GM19463 (cell line): ENCODE data around the gene TENT5A.
A peak's percentile ranks its signal among the peaks of the same experiment; 100 is the strongest.
"Not testable (repeated sequence)": the region's sequence is repeated elsewhere in the genome, so short reads cannot be mapped to it uniquely, and the experiment has no call there.

Experiments used
- ATAC-seq: cut with Tn5 transposase; IDR thresholded peaks from one replicate; pipeline ENCODE4 v1.9.1; 2021; ENCODE audit warnings: mild to moderate bottlenecking, moderate library complexity; ENCODE audit not compliant: unreplicated experiment

The TENT5A gene

DNA sequence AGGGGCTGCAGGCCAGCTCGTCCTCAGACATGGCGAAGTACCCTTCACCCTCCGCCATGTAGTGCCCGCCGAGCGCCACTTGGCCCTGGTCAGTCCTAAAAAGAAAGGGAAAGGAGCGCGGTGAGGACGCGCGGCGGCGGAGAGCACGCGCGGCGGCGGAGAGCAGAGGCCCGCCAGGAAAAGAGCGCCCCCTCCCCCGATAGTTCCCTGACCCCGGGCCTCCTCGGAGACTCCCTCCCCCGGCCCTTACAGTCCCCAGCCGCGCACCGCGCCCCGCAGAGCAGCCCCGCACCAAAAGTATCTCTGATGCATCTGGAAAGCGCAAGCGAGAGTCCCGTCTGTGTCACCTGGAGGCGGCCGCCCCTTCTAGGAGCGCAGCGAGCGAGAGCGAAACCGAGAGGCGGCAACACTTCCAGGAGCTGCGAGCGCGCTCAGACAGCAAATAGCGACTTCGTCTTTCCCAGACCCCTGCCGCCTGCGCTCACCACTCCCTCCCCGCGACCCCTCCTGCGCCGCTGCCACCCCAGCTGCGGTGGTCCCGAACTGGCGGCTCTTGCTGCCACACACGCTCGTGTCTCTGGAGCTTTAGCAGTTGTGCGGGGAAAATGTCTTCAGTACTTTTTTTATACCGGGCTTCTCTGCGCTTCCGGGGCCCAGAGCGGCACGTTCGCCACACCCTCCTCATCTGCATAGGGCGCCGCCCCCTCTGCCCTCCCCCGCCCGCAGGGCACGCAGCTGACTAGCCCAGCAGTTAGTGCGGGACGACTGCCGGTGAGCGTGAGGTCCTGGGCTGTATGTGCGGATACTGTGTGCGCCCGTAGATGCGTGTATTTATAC, at the start of gene TENT5A:
Gene TENT5A (minus strand): TSS at position 598 of the 837 bp plus-strand sequence. CDS start 540 bp downstream, at position 58.
- peak; percentile 60 for ATAC-seq

DNA sequence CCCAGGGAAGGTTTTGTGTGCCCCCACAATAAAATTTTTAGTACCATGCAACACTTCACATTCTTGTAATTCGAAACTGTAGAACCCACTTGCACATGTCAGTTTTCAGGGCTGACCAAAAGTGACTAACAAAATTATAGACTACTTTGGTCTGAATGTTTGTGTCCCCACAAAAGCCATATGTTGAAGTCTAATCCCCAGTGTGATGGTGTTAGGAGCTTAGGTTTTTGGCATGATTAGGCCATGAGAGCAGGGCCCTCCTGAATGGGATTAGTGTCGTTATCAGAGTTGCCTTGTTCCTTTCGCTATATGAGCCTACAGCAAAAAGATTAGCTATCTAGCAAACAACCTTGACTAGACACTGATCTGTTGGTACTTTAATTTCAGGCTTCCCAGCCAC, 49.0 kb upstream of the TENT5A start:
- ATAC-seq: no peak

DNA sequence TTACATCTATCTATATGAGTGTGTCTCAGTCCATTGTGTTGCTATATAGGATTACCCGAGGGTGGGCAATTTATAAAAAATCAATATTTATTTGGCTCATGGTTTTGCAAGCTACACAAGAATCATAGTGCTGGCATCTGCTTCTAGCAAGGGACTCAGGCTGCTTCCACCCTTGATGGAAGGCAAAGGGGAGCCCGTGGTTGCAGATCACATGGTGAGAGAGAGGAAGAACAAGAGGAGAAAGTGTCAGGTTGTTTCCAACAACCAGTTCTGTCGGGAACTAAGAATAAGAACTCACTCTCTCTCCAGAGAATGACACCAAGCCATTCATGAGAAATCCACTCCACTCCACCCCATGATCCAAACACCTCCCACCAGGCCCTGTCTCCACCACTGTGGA, 48.2 kb upstream of the TENT5A start:
- no peak for ATAC-seq

DNA sequence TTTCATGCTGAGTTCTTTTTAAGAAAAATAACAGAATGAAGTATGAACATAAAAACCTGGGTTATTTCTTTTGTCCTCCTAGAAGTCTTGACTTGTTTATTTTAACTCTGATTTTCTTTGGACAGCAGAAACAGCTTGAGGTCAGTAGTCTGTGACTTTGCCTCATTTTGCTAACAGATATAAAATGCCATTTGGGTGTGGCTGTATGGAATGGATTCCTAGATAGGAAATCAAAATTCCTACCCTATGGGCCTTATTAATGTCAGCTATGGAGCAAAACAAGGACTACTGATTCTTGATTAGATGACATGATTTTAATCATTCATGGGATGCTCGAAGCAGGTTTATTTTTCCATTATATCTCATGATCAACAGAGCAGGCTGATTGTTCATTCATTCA, 46.8 kb upstream of the TENT5A start:
- no peak for ATAC-seq

DNA sequence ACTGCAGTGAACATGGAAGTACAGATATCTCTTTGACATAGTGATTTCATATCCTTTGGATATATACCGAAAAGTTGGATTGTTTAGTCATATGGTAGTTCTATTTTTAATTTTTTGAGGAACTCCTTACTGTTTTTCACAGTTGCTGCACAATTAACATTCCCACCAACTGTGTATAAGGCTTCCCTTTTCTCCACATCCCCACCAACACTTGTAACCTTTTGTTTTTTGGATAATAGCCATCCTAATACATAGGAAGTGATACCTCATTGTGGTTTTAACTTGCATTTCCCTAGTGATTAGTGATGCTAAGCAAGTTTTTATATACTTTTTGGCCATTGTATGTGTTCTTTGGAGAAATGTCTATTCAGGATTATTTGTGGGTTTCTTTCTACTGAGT, 45.1 kb upstream of the TENT5A start:
- no peak for ATAC-seq

DNA sequence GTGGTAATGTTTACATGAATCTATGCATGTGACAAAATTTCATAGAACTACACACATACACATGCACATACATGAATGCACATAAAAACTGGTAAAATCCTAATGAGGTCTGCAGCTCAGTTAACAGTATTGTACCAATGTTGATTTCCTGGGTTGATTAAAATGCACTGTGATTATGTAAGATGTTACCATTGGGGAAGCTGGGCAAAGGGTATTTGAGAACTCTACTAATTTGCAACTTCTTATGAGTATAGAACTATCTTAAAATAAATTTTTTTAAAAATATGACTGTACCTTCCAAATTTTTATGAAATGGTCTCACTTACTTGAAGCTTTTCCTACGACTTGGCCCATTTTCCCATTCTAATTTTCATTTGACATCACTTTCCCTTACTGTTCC, 43.4 kb upstream of the TENT5A start:
- no peak for ATAC-seq

DNA sequence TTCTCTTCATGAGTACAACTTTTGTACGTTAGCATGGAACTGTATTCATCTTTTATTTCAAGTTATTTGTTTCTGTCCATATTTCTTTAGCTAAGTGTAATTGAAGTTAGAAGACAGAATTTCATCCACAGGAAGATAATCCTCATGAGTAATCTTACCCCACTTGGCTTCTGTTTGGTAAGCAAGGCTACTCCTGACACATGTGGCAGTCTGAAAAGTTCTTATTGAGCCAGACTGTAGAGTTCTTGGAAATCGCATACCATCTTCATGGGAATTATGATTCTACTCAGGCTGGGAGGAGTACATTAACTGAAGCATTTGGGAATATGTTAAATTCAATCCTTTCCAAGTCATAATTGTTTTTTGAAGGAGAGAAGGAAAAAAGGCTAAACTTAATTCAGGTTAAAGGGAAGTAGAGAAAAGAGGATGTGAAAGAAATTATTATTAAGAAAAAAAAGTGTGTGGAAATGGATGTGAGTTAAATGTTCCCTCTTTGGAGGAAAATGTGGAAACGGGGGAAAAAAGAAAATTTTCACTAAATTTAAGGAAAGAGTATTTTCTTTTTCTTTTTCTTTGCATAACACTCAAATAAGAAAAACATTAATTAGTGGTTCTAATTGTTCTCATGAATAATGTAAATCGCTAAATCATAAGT, 41.5 kb upstream of the TENT5A start:
- ATAC-seq: no peak

DNA sequence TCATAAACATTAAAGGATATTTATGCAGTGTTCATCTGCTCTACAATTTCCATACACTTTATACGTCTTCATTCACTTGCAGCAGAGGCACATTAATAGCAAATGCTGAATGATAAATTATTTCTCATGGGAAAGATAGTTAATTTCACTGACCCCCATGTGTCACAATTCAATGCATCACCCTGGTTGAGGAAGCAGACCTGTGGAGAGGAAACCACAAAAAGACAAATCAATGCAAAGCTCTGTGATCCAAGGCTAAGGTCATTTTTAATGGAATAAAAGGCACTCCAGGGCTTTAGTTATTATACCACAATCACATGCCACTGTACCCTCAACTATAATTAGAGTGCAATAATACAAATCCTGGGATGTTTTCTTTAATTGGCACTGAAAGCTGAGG, 40.3 kb upstream of the TENT5A start:
- ATAC-seq: no peak

DNA sequence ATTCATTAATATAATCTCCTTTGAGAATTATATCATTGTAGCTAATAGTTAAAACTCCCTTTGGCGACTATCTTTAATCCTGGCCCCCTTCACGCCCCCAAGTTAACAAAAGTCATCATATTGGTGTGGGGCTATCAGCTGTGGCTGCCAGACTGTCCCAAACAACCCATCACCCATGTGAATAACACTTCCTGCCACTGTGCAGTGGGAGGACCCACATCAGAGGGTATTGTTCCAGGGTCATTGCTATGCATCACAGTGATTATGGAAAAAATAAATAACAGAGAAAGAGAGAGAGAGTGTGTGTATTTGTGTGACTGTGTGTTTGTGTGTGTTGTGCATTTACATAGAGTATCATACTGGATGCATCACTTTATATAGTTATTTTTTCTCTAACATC, 39.3 kb upstream of the TENT5A start:
- ATAC-seq: no peak

DNA sequence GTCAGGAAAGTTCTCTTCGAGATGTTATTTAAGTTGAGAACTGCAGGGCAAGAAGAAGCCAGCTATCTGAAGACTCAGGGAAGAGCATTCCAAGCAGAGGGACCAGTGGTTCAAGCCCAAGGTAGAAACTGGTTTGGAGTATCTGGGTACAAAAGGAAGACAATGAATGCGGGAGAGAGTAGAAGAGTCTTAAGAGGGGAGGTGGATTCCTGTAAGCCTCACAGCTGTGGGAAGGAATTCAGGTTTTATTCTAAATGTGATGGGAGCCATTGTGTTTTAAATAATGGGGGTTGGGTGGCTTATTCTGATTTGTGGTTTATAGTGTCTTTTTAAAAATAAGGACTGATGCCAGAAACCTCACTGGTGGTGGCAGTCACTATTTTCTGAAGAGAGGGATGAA, 37.6 kb upstream of the TENT5A start:
- ATAC-seq: no peak

DNA sequence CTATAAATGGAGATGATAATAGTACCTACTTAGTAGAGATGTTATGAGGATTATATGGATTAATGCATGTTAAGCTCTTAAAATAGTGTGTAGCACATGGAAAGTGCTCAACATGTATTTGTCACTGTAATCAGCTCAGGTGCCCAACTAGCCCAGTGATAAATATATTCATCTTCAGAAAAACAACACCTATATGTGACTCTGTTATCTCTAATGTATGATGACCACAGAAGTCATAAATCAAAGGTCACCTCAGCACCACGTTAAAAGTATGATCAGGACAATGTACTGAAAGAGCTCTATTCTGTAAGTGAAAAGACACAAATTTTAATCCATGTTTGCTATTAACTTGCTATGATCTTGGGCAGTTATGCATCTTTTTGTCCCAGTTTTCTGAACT, 36.8 kb upstream of the TENT5A start:
- ATAC-seq: no peak

DNA sequence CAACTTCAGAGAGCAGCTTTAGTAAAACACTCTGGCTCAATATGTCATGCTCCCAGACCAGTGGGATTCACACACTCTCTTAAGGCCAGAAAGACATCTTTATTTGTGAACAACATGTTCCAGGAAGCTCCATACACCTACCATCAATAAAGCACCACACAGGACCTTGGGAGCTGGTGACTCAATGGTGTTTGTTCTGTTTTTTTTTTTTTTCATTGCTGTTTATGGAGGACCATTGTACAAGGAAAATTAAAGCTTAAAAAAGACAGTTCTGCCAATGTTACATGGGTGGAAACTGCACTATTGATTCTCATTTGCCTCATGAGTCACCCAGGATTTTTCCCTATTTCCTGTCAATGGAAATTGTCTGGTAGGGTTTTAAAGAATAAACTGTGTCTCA, 36.3 kb upstream of the TENT5A start:
- ATAC-seq: no peak

DNA sequence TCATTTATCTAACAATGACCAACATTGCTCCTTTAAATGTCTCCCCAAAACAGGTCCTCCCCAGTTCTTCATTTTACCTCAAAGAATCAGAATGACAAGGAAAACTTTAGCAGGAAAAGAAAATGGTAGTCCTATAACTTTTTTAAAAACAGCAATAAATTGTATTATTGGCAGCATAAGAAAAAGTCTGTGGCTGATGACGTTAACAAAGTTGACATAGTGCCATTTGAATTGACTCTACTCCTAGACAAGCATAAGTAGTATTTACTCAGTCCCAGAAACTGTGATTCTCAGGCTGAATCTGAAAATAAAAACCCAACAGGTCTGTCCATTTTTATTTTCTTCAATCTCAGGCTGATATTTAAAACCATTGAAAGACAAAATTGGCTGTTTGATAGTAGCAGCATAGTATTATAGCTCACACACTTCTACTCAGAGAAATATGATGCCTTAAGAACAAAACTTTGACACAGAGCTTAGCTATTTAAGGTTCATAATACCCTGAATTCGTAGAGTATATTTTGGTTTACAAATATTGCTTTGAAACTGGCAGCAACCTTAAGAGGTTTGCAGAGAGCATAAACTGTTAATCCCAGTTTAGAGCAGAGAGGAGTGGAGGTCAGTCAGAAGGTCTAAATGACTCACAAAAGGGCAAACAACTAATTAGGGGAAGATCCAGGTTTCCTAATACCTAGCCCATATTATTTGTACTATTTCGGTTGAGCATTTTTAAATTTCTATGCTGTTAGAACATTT, 35.0 kb upstream of the TENT5A start:
- no peak for ATAC-seq

DNA sequence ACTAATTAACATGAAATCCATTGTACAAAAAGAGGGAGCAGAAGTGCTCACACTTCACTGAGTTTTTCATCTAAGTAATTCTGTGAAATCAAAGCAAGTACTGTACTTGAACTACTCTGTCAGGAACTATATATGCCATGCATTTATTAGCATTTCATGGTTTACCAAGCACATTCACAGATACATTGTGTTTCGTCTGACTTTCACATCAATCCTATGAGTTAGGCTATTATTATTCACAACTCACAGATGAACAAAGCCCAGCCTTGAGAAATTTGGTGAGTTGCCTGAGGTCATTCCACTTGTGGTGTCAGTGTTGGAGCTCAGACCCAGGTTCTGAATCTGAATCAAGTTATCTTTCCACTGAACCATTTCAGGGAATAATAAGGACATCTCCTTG, 33.7 kb upstream of the TENT5A start:
- no peak for ATAC-seq

DNA sequence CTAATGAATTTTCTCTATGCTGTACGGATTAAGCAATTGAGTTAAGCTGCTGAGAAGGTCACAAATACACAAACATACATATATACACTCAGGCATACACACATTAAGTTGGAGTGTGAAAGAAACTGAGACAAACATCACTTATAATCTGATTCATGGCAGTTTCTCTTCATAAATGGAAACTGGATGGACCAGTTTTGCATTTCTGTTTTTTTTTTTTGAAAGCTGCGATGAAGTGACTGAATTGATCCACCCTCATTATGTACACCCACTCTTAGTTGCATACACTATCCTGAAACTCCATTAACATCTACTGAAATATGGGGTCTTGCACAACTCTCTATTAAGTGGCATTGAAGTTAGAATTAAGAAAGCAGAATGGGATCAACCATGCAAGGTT, 32.9 kb upstream of the TENT5A start:
- no peak for ATAC-seq

DNA sequence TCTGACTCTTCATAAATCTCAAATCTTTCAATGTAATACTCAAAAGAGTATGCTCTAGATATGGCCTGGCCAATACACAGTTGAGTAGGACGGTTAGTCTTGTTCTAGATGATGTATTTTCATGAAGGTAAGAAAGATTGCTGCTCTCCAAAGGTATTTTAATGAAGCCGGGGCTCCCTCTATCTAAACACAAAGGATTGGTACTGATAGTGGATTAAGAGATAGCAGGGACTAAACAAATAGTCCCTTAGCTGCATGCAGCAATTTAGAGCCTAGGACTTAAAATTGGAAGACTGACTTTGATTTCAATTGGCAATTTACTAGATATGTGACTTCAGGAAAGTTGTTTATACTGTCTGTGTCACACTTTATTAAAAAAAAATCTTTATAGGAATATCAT, 31.4 kb upstream of the TENT5A start:
- no peak for ATAC-seq

DNA sequence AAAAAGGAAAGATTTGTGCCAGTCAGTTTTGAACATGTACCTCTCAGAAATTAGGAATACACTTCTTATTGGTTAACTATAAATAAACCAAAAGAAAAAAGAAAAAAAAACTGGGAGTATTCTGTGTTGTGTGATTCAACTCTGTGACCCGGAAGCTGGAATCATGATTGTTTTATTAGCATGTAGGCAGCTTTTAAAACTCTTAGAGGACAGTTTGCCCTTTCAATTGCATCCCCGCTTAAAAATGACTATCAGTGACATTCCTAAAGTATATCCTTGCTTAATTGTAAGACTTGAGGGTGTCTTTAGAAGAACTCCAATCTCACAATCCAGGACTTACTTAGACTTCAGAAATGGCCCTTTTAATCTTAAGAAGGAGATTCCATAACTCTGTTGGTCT, 29.1 kb upstream of the TENT5A start:
- ATAC-seq: no peak

DNA sequence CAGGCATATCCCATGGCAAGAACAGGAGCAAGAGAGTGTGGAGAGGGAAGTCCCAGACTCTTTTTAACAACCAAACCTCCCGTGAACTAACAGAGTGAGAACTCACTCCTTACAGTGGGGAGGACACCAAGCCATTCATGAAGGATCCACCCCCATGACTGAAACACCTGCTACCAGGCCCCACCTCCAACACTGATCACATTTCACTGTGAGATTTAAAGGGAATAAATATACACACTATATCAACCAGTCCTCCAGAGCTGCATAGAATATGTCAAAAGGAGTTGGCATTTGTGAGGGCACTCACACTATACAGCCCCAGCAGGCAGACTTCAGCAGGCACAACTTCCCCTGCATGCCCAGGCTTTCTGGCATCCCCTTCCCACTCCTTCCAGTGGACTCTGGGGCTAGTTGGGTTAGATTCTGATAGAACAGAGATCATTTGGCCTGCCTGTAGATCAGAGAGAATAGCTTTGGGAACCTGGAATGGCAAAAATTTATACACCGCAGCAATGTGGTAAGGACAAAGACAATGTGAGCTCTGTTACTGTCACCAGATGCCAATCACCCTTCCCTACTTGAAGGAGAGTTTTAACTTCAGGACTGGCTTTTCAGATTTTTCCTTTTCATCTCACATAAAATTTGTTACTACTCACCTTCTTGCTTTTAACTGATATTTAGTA, 25.2 kb upstream of the TENT5A start:
- ATAC-seq: no peak

DNA sequence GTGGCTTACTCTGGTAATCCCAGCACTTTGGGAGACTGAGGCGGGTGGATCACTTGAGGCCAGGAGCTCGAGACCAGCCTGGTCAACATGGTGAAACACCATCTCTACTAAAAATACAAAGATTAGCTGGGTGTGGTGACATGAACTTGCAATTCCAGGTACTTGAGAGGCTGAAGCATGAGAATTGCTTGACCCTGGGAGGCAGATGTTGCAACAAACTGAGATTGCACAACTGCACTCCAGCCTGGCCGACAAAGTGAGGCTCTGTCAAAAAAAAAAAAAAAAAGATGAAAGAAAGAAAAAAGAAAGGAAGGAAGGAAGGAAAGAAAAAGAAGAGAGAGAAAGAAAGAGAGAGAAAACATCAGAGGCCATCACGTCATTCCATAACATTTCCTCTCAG, 23.7 kb upstream of the TENT5A start:
- ATAC-seq: not testable (repeated sequence)

DNA sequence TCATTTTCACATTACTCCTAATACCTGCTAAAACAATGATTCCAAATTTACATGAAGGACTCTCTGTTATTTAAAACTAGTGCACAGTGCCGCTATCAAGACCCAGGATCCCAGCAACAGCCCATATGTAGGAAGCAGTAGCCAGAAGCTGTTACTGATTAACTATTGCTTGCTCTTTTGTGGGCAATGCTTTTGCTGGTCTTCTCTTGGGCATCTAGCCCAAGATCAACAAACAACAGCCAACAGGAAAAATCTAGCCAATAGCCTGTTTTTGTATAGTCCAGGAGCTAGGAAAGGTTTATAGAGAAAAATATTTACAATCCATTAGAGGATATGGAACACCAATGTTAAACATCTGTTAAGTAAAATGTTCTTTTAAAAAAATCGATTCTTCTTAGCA, 22.1 kb upstream of the TENT5A start:
- ATAC-seq: no peak

DNA sequence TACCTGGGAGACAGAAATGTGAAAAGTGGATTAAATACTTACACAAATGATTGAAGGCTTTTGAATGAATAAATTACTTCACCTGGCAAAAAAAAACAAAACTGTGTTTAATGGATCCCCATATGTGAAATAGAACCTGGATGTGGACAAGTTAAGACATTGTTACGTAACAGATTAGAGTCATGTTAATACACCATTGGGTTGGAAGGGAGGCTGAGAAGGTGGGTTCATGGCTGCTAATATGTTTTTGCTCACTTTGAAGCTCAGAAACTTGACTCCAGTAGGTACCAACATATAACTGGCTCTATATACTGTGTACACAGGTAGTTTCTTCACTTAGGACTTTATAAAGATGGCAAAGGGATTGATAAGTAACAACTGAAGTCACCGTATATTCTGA, 21.4 kb upstream of the TENT5A start:
- ATAC-seq: no peak
